Esophagus squamous epithelium (tissue), 5 donors: ENCODE data around the gene RASGEF1C. TPM values are rescaled to one million over a fixed set of nuclear protein-coding genes. Genes with fewer than 3 reads are reported as not detected.

ENCODE experiments used
- DNase-seq: peaks from one replicate; lab custom pipeline; 2025; lab: John Stamatoyannopoulos, UW
- H3K27ac ChIP-seq, 4 donors: fragments of 200-600 bp; sonication (generic); one replicate each; pipeline ENCODE4 v1.5.1; 2016 to 2019; ENCODE audit warnings: mild to moderate bottlenecking in 1 of 4
- H3K27me3 ChIP-seq, 4 donors: fragments of 200-600 bp; sonication (generic); 1 replicate in 3 of 4; 2 replicates in 1 of 4; pipeline versions ENCODE4 v1.5.1 to v1.6.0; 2017 to 2021; ENCODE audit warnings: antibody characterized with exemption in 1 of 4
- H3K36me3 ChIP-seq, 3 donors: fragments of 200-600 bp; sonication (generic); one replicate each; pipeline ENCODE4 v1.5.1; 2016 to 2019
- H3K4me1 ChIP-seq, 3 donors: fragments of 200-600 bp; sonication (generic); one replicate each; pipeline ENCODE4 v1.5.1; 2017 to 2019
- H3K4me3 ChIP-seq, 4 donors: fragments of 200-600 bp; sonication (generic); 1 replicate in 3 of 4; 2 replicates in 1 of 4; pipeline ENCODE4 v1.5.1; 2016 to 2019; ENCODE audit warnings: mild to moderate bottlenecking in 2 of 4, moderate library complexity in 1 of 4
- H3K9me3 ChIP-seq, 3 donors: fragments of 200-600 bp; sonication (generic); one replicate each; pipeline ENCODE4 v1.5.1; 2016 to 2019
- POLR2A ChIP-seq, 4 donors: fragments of 450-650 bp; IDR thresholded peaks; one replicate each; pipeline ENCODE4 v1.6.1; 2017; ENCODE audit warnings: antibody characterized with exemption in 4 of 4, mild to moderate bottlenecking in 4 of 4, moderate library complexity in 3 of 4
- WGBS, 2 donors: methylation state at CpG; one replicate each; pipeline ENCODE4 v1.1.5; 2018; 5-methylcytosine and 5-hydroxymethylcytosine counted together
- intact Hi-C: fragments of 100-400 bp; cut with DNase I; formaldehyde crosslinking; loops from one replicate; pipeline ENCODE4 v1.15.0; 2022
- total RNA-seq, 4 donors: library from RNA; depleted of rRNA; stranded (reverse); fragments of >200 nt; gene quantifications; one replicate each; pipeline ENCODE4 v1.1.0, GENCODE V29; 2016
- TF ChIP-seq, protein P1 (sequence below), 6 experiments: fragments of 450-650 bp in 4 of 6; fragments of 200-600 bp in 2 of 6; sonication (generic) in 2 of 6; IDR thresholded peaks; one replicate each; pipeline ENCODE4 v1.5.1; 2016 to 2019; ENCODE audit warnings: antibody characterized with exemption in 6 of 6, mild to moderate bottlenecking in 4 of 6, moderate library complexity in 4 of 6
- donor health status: DM: yes; HTN: yes; CAD: no.

RASGEF1C gene
- total RNA-seq, 4 donors from 2014 or later, result 0.19 to 0.26 TPM; not detected in 2

DNA sequence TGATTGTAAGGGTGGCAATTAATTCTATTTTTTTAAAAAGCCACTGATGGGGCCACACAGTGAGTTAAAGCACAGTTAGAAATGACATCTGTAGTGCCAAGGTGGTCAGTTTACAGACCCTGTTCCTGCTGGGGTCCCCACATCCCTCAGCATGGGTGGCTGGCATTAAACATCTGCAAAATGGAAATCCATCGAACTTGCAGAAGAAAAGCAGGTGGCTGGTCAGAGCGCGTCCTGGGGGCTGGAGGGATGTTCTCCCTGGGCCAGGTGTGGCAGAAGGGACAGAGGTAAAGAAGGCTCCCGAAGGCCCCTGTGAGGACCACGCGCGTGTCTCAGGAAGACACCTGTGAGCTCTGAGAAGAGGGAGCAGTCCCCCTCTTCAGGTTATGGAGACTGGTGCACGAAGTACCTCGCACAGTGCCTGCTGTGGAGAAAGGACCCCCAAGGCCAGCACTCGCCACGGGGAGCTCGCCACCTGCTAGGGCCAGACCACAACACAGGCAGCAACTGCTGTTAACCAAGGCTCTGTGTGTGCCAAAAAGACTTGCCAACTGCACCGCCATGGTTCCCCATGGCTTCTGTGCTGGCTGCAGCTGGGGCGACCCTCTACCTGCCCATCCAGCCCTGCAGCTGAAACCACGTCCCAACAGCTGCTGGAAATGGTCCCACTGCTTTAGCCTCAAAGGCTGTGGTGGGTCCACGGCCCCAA, 65.2 kb downstream of the RASGEF1C start:
- intact Hi-C loops, result no loop called here

DNA sequence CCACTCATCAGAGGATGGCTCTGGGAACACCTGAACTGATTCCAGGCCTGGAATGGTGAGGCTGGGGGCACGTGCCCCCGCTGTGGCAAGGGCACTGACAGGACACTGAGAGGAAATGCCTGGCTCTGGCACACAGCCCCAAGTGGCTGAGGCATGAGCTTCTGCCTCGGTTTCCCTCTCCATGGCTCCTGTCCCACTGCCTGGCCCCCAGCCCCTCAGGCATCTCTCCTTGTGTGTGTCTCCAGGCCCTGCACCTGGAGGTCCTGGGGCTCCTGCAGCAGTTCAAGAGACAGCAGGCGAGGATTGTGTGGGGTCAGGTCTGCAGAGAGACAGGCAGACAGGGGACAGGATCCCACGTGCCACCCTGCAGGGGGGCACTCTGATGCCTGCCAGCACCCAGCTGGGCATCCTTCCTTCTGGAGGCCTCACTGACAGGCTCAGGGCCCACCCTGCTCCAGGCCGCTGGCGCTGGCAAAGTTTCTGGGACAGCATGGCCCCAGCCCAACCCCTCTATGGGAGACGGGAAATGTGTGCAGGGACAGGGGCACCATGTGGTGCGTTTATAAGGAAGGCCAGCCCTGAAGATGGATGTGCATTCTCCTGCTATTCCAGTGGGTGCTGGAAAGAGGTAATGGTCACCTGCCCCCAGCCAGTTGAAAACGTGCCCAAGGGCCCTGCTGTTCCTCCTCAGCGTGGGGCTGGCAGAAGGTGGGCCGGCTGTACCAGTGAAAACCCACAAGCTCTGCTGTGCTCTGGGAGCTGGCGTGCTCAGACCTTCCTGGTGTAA, 66.0 kb downstream of the RASGEF1C start:
- Histone ChIP-seq H3K9me3 (peaks cover 0 to 5% (median 0%) of the 10 kb centered on the region in 3 donors), H3K36me3 (no peaks in the 10 kb centered on the region), H3K4me3 (no peak overlapping the region), H3K27ac (no peak overlapping the region), H3K27me3 (peaks cover 0 to 52% (median 0%) of the 10 kb centered on the region in 4 donors), H3K4me1 (no peaks in the 10 kb centered on the region)
- DNase-seq, result no peak
- WGBS, 2 donors, result 58 to 66% methylated on average over 6 to 12 of the region's 13 CpGs
- TF ChIP-seq, protein P1, sequence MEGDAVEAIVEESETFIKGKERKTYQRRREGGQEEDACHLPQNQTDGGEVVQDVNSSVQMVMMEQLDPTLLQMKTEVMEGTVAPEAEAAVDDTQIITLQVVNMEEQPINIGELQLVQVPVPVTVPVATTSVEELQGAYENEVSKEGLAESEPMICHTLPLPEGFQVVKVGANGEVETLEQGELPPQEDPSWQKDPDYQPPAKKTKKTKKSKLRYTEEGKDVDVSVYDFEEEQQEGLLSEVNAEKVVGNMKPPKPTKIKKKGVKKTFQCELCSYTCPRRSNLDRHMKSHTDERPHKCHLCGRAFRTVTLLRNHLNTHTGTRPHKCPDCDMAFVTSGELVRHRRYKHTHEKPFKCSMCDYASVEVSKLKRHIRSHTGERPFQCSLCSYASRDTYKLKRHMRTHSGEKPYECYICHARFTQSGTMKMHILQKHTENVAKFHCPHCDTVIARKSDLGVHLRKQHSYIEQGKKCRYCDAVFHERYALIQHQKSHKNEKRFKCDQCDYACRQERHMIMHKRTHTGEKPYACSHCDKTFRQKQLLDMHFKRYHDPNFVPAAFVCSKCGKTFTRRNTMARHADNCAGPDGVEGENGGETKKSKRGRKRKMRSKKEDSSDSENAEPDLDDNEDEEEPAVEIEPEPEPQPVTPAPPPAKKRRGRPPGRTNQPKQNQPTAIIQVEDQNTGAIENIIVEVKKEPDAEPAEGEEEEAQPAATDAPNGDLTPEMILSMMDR (IDR thresholded peaks at IDR 0.05), result no peak
- no peak for TF ChIP-seq POLR2A (IDR thresholded peaks at IDR 0.05)
- intact Hi-C loops, result no loop called here

More for the DNA sequence above, 65.2 kb downstream of the RASGEF1C start:
- no peak for TF ChIP-seq POLR2A (IDR thresholded peaks at IDR 0.05)
- TF ChIP-seq, protein P1 (IDR thresholded peaks at IDR 0.05), result no peak
- 72 to 86% methylated on average over 9 to 15 of the region's 16 CpGs for WGBS, 2 donors
- Histone ChIP-seq H3K36me3 (no peaks in the 10 kb centered on the region), H3K4me3 (no peak overlapping the region), H3K4me1 (no peaks in the 10 kb centered on the region), H3K9me3 (peaks cover 0 to 5% (median 0%) of the 10 kb centered on the region in 3 donors), H3K27ac (no peak overlapping the region), H3K27me3 (peaks cover 0 to 45% (median 0%) of the 10 kb centered on the region in 4 donors)
- DNase-seq, result no peak

DNA sequence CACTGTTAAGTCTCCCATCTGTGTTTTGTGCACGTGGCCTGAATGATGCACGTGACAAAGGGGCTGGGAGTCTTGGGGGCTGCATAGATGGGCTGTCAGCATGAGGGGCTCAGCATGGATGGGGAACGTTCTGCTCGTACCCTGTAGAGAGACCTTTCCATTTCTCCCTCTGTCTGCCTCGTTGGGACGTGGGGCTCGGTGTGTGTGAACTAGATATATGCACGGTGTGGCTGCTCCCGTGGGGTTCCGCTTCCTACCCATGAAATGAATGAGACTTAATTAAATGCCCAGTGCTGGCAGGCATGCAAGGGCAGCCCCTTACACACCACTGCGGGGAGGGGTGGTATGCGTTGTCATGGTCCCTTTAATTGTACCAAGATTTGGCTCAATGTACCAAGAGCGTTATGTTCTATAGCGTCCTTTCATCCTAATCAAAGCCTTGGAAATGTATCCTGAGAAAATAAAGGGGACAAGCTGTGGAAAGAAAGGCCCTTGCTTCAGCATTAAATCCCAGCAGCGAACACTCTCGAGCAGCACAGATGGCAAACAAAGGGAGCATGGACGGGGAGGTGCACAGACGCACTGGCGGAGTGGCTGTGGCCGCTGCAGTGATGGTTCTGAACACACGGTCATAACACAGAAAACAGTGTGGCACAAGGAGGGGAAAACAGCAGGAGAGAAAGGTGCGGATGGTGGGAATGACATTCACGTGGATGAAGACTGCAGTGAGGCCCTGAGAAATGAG, 66.8 kb downstream of the RASGEF1C start:
- H3K9me3 ChIP-seq, result peaks cover 0 to 5% (median 0%) of the 10 kb centered on the region in 3 donors
- intact Hi-C loops, result no loop called here
- no peak overlapping the region for H3K27ac ChIP-seq
- H3K4me1 ChIP-seq, result no peaks in the 10 kb centered on the region
- no peaks in the 10 kb centered on the region for H3K36me3 ChIP-seq
- no peak for DNase-seq
- WGBS, 2 donors, result 64 to 65% methylated on average over 16 to 23 of the region's 23 CpGs
- no peak overlapping the region for H3K4me3 ChIP-seq
- TF ChIP-seq, protein P1 (IDR thresholded peaks at IDR 0.05), result no peak
- TF ChIP-seq POLR2A (IDR thresholded peaks at IDR 0.05), result no peak
- peaks cover 0 to 60% (median 0%) of the 10 kb centered on the region in 4 donors for H3K27me3 ChIP-seq

DNA sequence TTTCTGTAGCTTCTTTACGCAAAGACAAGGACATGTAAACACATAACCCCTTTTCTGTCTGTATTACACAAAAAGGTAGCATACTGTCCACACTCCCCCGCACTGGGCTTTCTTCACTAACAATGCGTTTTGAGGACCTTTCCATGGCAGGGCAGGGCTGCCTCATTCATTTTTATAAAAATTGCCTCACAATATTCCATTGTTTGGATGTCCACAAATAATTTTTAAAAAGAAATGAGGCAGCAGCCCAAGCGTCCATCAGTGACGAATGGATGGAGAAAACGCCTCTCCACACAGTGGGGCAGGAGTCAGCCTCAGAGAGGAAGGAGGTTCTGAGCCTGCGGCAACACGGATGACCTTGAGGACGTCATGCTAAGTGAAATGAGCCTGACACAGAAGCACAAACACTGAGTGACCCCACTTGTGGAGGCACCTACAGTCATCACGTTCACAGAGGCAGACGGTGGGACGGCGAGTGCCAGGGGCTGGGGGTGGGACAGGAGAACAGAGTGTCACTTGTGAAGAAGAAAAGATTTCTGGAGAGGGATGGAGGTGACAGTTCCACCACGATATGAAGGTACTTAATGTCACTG, 67.8 kb downstream of the RASGEF1C start:
- no peak overlapping the region for H3K4me3 ChIP-seq
- H3K9me3 ChIP-seq, result peaks cover 0 to 4% (median 0%) of the 10 kb centered on the region in 3 donors
- 47 to 64% methylated on average over 14 of the region's 14 CpGs for whole genome bisulfite sequencing, 2 donors
- intact Hi-C loops, result no loop called here
- H3K36me3 ChIP-seq, result no peaks in the 10 kb centered on the region
- H3K27ac ChIP-seq, result no peak overlapping the region
- TF ChIP-seq POLR2A (IDR thresholded peaks at IDR 0.05), result no peak
- TF ChIP-seq, protein P1 (IDR thresholded peaks at IDR 0.05), result no peak
- H3K4me1 ChIP-seq, result no peaks in the 10 kb centered on the region
- H3K27me3 ChIP-seq, result peaks cover 0 to 61% (median 0%) of the 10 kb centered on the region in 4 donors
- DNase-seq, result no peak
